Glutamatergic neuron (in vitro differentiated cells): ENCODE data around the gene EIF2B5. TPM values are rescaled to one million over a fixed set of nuclear protein-coding genes. Genes with fewer than 3 reads are reported as not detected.
"Not testable (repeated sequence)": the region's sequence is repeated elsewhere in the genome, so short reads cannot be mapped to it uniquely, and the experiment has no call there.

Source experiments
- DNase-seq: peaks from one replicate; pipeline ENCODE4 v3.0.0; 2022
- H3K27ac Mint-ChIP-seq: one replicate; pipeline ENCODE4 v1.8.0; 2020; ENCODE audit warnings: mild to moderate bottlenecking, mixed read lengths, inconsistent platforms; ENCODE audit not compliant: unreplicated experiment
- H3K27me3 Mint-ChIP-seq: one replicate; pipeline ENCODE4 v1.8.0; 2020; ENCODE audit warnings: mild to moderate bottlenecking, moderate library complexity, mixed read lengths, inconsistent platforms; ENCODE audit not compliant: unreplicated experiment
- H3K36me3 Mint-ChIP-seq: one replicate; pipeline ENCODE4 v1.8.0; 2020; ENCODE audit warnings: mild to moderate bottlenecking, mixed read lengths, inconsistent platforms; ENCODE audit not compliant: unreplicated experiment
- H3K4me1 Mint-ChIP-seq: one replicate; pipeline ENCODE4 v1.8.0; 2020; ENCODE audit warnings: mild to moderate bottlenecking, low read depth, mixed read lengths, inconsistent platforms; ENCODE audit not compliant: unreplicated experiment
- H3K4me3 Mint-ChIP-seq: one replicate; pipeline ENCODE4 v1.8.0; 2020; ENCODE audit warnings: mild to moderate bottlenecking, mixed read lengths, inconsistent platforms; ENCODE audit not compliant: unreplicated experiment
- H3K9me3 Mint-ChIP-seq: one replicate; pipeline ENCODE4 v1.8.0; 2020; ENCODE audit warnings: mild to moderate bottlenecking, moderate library complexity, mixed read lengths, inconsistent platforms; ENCODE audit not compliant: unreplicated experiment
- total RNA-seq: library from RNA; stranded (reverse); fragmentation: NEBNext Ultra II Directional; extraction: Animal tissue kit (Norgen Biotek cat#: 25700); gene quantifications from one replicate; pipeline ENCODE4 v1.2.1, GENCODE V29; 2021; ENCODE audit not compliant: unreplicated experiment
- TF ChIP-seq, protein P1 (sequence below): fragments of 200-600 bp; sonication (generic); IDR thresholded peaks from one replicate; pipeline ENCODE4 v1.5.0; 2021; ENCODE audit not compliant: partially characterized antibody, unreplicated experiment

EIF2B5 gene
- total RNA-seq, 1 donor from 2014 or later = 41.6 TPM

DNA sequence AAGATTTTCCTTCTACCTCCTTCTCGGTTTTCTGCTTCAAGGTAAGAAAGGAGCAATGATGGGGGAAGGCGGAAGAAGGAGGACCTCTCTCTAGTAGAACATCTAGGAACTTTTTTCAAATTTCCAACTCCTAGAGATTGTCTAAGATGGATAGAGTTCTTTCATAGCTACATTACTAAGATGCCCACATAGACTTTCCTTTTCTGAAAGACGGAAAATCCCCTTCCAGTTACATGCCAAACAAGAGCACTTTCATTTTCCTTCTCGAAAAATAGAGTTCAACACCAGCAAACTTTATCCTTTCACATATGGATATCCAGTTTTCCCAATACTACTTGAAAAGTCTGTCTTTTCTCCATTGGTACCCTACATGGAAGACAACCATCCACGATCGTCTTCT is 37.6 kb upstream of the EIF2B5 start:
- Mint-ChIP-seq H3K4me1 (no peaks in the 10 kb centered on the region), H3K36me3 (no peaks in the 10 kb centered on the region), H3K27ac (no peak overlapping the region), H3K4me3 (no peak overlapping the region), H3K9me3 (no peaks in the 10 kb centered on the region), H3K27me3 (peaks cover 3% of the 10 kb centered on the region)
- TF ChIP-seq, protein P1, sequence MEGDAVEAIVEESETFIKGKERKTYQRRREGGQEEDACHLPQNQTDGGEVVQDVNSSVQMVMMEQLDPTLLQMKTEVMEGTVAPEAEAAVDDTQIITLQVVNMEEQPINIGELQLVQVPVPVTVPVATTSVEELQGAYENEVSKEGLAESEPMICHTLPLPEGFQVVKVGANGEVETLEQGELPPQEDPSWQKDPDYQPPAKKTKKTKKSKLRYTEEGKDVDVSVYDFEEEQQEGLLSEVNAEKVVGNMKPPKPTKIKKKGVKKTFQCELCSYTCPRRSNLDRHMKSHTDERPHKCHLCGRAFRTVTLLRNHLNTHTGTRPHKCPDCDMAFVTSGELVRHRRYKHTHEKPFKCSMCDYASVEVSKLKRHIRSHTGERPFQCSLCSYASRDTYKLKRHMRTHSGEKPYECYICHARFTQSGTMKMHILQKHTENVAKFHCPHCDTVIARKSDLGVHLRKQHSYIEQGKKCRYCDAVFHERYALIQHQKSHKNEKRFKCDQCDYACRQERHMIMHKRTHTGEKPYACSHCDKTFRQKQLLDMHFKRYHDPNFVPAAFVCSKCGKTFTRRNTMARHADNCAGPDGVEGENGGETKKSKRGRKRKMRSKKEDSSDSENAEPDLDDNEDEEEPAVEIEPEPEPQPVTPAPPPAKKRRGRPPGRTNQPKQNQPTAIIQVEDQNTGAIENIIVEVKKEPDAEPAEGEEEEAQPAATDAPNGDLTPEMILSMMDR = no peak
- DNase-seq = no peak

DNA sequence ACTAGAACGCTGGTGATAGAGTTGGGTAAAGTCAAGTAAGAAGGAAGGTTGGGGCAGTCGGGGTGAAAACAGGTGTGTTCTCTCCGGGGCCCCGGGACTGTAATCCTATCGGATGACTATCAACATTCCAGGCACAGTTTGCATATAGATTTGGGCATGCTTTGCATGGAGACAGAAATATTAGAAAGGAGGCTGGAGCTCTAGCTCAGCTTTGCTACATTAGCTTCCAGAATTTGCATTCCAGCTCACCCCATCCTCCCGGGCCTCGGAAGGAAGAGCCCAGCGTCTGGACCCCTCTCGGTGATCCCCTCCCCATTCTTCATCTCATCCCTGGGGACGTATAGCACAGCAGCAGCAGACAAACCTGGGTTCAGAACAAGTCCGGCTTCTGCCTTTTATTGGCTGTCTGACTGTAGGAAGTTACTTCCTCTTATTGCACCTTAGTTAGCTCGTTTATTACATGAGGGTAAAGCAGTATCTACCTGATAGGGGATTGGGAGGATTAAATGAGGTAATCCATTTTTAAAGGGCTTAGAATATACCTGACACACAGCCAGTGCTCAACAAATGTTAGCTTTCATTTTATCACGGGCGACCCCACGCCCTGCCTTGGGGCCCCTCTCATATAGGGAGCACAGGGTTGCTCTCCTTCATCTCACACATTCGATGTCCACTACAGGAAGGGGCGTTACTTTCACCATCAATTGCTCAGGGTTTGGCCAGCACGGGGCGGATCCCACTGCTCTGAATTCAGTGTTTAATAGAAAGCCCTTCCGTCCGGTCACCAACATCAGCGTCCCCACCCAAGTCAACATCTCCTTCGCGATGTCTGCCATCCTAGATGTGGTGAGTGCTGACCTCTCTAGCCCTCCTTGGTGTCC is 35.1 kb upstream of the EIF2B5 start:
- Mint-ChIP-seq H3K4me1 (no peaks in the 10 kb centered on the region), H3K9me3 (no peaks in the 10 kb centered on the region), H3K36me3 (no peaks in the 10 kb centered on the region), H3K4me3 (no peak overlapping the region), H3K27me3 (peaks cover 3% of the 10 kb centered on the region), H3K27ac (no peak overlapping the region)
- TF ChIP-seq, protein P1 = no peak
- DNase-seq = no peak

DNA sequence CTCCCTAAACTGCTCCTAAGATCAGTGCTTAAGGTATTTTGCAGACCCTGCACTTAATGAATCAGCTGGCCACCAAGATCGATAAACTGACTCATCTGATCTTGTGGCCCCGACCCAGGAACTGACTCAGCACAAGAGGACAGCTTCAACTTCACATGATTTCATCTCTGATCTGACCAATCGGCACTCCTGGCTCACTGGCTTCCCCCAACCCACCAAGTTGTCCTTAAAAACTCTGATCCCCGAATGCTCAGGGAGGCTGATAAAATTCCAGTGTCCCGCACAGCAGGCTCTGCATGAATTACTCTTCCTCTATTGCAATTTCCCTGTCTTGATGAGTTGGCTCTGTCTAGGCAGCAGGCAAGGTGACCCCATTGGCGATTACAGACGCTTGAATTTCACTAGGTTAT is 24.8 kb upstream of the EIF2B5 start:
- Mint-ChIP-seq H3K36me3 (no peaks in the 10 kb centered on the region), H3K9me3 (peaks cover 4% of the 10 kb centered on the region), H3K4me1 (no peaks in the 10 kb centered on the region), H3K27ac (no peak overlapping the region), H3K27me3 (no peaks in the 10 kb centered on the region), H3K4me3 (no peak overlapping the region)
- TF ChIP-seq, protein P1 = no peak
- no peak for DNase-seq

DNA sequence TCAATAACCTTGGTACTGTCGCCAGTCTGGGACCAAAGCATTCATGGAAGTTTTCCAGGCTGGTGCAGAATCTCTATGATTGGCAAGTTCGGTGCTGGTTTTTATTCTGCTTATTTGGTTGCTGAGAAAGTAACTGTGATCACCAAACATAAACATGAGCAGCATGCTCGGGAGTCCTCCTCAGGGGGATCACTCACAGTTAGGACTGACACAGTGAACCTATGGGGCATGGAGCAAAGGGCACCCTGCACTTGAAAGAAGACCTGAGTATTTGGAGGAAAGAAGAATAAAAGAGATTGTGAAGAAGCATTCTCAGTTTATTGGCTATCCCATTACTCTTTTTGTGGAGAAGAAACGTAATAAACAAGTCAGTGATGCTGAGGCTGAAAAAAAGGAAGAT is 19.1 kb upstream of the EIF2B5 start:
- no peak overlapping the region for H3K27ac Mint-ChIP-seq
- no peak overlapping the region for H3K4me3 Mint-ChIP-seq

DNA sequence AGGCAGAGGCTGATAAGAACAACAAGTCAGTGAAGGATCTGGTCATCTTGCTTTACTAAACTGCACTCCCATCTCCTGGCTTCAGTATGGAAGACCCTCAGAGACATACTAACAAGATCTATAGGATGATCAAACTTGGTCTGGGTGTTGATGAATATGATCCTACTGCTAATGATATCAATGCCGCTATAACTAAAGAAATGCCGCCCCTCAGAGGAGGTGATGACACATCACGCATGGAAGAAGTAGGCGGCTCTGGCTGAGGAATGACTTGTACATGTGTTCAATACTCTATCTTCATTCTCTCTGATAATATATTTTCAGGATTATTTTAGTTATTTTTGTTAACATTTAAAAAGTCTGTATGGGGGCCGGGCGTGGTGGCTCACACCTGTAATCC is 17.5 kb upstream of the EIF2B5 start:
- no peak for DNase-seq
- TF ChIP-seq, protein P1 = no peak
- Mint-ChIP-seq H3K4me3 (no peak overlapping the region), H3K36me3 (no peaks in the 10 kb centered on the region), H3K27me3 (no peaks in the 10 kb centered on the region), H3K27ac (no peak overlapping the region), H3K9me3 (peaks cover 2% of the 10 kb centered on the region), H3K4me1 (no peaks in the 10 kb centered on the region)

More for the DNA sequence above, 19.1 kb upstream of the EIF2B5 start:
- TF ChIP-seq, protein P1 = no peak
- Mint-ChIP-seq H3K36me3 (no peaks in the 10 kb centered on the region), H3K27me3 (no peaks in the 10 kb centered on the region), H3K4me1 (no peaks in the 10 kb centered on the region), H3K9me3 (peaks cover 2% of the 10 kb centered on the region)
- DNase-seq = no peak

DNA sequence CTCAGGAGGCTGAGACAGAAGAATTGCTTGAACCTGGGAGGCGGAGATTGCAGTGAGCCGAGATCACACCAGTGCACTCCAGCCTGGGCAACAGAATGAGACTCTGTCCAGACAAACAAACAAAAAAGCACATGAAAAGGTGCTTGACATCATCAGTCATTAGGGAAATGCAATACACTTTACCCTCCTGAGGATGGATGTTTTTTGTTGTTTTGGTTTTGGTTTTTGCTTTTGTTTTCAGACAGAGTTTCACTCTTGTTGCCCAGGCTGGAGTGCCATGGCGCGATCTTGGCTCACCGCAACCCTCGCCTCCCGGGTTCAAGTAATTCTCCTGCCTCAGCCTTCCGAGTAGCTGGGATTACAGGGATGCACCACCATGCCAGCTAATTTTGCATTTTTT is 14.1 kb upstream of the EIF2B5 start:
- H3K27me3 Mint-ChIP-seq, H3K27ac Mint-ChIP-seq, H3K9me3 Mint-ChIP-seq, H3K36me3 Mint-ChIP-seq, H3K4me3 Mint-ChIP-seq, H3K4me1 Mint-ChIP-seq, DNase-seq: not testable (repeated sequence)
